Measurements from ENCODE around the gene MPZL3.

The MPZL3 gene

GRCh38 chr11:118232659-118233058 lies 19.5 kb downstream of the MPZL3 start:
- TF ChIP-seq, protein P1, sequence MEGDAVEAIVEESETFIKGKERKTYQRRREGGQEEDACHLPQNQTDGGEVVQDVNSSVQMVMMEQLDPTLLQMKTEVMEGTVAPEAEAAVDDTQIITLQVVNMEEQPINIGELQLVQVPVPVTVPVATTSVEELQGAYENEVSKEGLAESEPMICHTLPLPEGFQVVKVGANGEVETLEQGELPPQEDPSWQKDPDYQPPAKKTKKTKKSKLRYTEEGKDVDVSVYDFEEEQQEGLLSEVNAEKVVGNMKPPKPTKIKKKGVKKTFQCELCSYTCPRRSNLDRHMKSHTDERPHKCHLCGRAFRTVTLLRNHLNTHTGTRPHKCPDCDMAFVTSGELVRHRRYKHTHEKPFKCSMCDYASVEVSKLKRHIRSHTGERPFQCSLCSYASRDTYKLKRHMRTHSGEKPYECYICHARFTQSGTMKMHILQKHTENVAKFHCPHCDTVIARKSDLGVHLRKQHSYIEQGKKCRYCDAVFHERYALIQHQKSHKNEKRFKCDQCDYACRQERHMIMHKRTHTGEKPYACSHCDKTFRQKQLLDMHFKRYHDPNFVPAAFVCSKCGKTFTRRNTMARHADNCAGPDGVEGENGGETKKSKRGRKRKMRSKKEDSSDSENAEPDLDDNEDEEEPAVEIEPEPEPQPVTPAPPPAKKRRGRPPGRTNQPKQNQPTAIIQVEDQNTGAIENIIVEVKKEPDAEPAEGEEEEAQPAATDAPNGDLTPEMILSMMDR (IDR thresholded peaks at IDR 0.05; ENCODE audit: extremely low read depth, missing control alignments), result no peak
- no peak for DNase-seq (ENCODE audit: low spot score)

DNA sequence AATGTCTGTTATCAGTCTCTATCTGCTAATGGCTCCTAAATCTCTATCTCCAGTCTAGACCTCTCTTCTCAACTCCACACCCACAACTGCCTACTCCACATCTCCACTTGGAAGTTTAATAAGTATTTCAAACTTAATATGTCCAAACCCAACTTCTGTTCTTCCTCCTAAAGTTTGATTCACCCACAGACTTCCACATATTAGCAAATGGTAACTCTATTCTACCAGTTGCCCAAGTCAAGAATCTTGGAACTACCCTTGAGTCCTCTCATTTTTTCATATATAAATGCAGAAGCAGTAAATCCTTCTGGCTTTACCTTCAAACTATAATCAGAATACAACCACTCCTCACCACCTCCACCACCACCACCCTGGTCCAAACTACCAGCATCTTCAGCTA lies 20.7 kb downstream of the MPZL3 start:
- TF ChIP-seq, protein P1 (IDR thresholded peaks at IDR 0.05; ENCODE audit: extremely low read depth, missing control alignments), result no peak
- no peak for DNase-seq (ENCODE audit: low spot score)

- no peak for DNase-seq (ENCODE audit: low spot score)
- TF ChIP-seq, protein P1 (IDR thresholded peaks at IDR 0.05; ENCODE audit: extremely low read depth, missing control alignments), result no peak
Measured at GRCh38 chr11:118230088-118230487, 22.1 kb downstream of the MPZL3 start.

GRCh38 chr11:118229274-118229847 lies 22.8 kb downstream of the MPZL3 start:
- DNase-seq (ENCODE audit: low spot score), result no peak
- TF ChIP-seq, protein P1 (IDR thresholded peaks at IDR 0.05; ENCODE audit: extremely low read depth, missing control alignments), result no peak

GRCh38 chr11:118227865-118228785 lies 24.0 kb downstream of the MPZL3 start:
- TF ChIP-seq, protein P1 (IDR thresholded peaks at IDR 0.05; ENCODE audit: extremely low read depth, missing control alignments), result no peak
- DNase-seq (ENCODE audit: low spot score), result peak; percentile 29

GRCh38 chr11:118226781-118227180 lies 25.4 kb downstream of the MPZL3 start:
- TF ChIP-seq, protein P1 (IDR thresholded peaks at IDR 0.05; ENCODE audit: extremely low read depth, missing control alignments), result no peak

DNA sequence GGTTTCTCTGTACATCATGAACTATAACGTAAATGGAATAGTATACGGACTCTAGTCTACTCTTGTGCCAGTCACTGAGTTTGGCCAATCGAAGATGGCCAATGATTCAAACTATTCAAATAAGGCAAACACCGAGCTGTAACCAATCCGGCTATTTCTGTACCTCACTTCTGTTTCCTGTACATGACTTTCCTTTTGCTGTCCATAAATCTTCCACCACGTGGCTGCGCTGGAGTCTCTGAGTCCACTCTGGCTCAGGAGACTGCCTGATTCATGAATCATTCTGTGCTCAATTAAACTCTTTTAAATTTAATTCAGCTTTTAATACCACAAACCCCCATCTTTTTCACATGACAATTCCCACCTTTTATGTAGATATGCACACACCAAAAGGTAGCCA lies 25.9 kb downstream of the MPZL3 start:
- no peak for DNase-seq (ENCODE audit: low spot score)
- TF ChIP-seq, protein P1 (IDR thresholded peaks at IDR 0.05; ENCODE audit: extremely low read depth, missing control alignments), result no peak

More at GRCh38 chr11:118226781-118227180, 25.4 kb downstream of the MPZL3 start:
- no peak for DNase-seq (ENCODE audit: low spot score)

Data from GM20000 (cell line).